GM18858 (cell line): ENCODE measurements around the gene CHIA.

Experiments used
- ATAC-seq: cut with Tn5 transposase; IDR thresholded peaks from one replicate; pipeline ENCODE4 v1.9.1; 2021; ENCODE audit not compliant: unreplicated experiment

The CHIA gene

GRCh38 chr1:111361761-111362160 lies 71.1 kb downstream of the CHIA start:
- ATAC-seq, result no peak

- no peak for ATAC-seq
Observed at GRCh38 chr1:111364690-111365089, 74.0 kb downstream of the CHIA start.

GRCh38 chr1:111366256-111366655 lies 75.6 kb downstream of the CHIA start:
- ATAC-seq, result no peak

- ATAC-seq, result no peak
Observed at GRCh38 chr1:111369177-111369576, 78.5 kb downstream of the CHIA start.

GRCh38 chr1:111369645-111370044 lies 79.0 kb downstream of the CHIA start:
- ATAC-seq, result no peak
